ENCODE data around the gene CLASP1.
"Not testable (repeated sequence)": the region's sequence is repeated elsewhere in the genome, so short reads cannot be mapped to it uniquely, and the experiment has no call there.

Gene CLASP1

DNA sequence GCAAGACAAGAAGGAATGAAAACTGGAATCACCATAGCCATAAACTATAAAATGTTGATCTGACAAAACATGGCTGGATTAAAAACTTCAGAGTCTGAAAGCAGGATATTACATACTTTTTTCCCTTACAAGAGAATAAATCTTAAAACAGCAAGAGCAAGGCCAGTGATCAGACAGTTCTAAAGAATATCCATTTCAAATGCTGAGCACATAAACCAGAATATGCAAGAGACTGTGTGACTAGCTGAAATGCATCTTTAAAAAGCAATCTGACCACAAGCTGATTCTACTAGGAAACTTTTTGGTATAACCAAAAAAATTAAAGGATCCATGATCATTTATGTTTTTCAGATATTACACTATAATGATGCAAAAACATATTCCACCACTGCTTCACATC lies 239.3 kb downstream of the CLASP1 start:
- no peak for DNase-seq

DNA sequence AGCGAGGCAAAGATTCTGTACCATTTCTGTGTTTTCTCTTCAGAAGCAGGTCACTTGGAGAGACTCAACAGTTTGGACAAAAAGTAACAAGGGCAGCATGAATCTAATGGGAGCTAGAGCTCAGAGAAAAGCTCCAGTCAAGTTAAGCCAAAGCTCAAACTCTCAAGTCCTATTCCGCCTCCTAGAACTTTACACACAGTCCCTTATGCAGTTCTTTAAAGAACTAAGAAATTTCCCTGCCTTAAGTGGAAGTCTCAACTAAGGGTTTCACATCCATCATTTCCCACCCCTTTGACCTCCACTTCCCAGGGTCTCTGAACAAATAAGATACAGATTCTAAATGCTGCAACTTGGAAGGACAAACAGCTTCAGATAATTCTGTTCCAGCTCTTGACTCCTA lies 239.9 kb downstream of the CLASP1 start:
- DNase-seq: no peak

DNA sequence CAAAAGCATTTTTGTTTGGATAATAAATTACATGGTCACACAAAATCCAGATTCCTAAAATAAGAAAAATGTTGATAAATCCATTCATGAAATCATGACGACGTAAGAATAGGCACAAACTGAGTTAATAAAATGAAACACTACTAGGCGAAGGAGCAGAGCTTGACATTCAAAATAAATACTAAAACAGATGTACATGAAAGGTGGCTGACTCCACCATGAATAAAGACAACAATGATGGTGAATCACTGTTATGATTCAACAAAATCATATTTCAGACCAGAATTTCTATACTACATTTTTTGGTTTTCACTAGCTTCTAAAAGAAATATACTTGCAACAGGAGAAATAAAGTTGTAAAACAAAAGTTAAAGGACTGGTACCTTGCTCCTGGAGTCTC lies 240.6 kb downstream of the CLASP1 start:
- no peak for DNase-seq

DNA sequence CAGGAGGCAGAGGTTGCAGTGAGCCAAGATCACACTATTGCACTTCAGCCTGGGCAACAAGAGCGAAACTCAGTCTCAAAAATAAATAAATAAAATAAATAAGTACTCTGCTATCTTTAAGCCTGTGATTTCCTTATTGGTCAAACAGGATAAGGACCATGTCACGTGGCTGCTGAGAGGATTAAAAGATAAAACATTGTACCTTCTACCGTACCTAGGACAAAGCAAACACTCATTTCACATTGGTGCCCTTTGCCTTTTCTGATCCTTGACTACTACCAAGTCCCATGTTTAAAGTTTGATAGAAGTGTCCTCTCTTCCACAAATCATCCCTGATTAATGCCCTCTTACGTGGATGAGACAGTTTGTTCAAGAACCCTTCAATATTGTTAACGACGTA lies 244.0 kb downstream of the CLASP1 start:
- no peak for DNase-seq

DNA sequence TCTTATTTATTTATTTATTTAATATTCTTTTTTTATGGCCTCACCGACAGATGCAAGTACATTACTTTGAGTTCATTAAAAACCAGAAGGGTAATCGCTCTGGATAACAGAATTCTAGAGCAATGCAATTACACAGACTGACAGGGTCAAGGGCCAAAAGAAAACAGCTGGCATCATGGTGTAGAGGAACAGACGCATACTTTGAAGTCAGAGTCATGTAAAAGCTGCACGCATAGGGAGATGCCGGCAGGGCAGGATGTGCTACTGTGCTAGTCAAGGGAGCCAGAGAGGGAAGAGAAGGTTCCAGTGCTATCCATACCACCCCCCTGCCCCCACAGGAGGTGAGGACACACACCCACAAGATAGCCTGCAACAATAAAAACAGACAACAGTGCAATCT lies 249.1 kb downstream of the CLASP1 start:
- DNase-seq: no peak

DNA sequence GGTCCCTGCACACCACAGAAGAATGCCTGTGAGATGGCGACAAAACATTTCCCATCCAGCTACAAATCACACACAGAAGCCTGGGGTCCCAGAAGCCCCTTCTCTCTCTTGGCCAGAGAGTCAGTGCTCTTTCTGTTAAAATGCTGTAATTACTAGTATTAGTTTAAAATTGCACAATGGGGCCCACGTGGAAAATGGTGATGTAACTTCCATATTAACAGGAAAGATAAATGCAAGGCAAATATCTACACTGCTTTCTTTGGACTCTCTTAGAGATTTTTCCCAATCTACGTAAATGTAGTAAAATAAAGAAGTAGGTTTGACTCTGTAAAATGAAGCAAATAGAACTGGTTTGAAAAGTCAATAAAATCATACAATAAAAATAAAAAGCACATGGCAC lies 250.4 kb downstream of the CLASP1 start:
- no peak for DNase-seq

DNA sequence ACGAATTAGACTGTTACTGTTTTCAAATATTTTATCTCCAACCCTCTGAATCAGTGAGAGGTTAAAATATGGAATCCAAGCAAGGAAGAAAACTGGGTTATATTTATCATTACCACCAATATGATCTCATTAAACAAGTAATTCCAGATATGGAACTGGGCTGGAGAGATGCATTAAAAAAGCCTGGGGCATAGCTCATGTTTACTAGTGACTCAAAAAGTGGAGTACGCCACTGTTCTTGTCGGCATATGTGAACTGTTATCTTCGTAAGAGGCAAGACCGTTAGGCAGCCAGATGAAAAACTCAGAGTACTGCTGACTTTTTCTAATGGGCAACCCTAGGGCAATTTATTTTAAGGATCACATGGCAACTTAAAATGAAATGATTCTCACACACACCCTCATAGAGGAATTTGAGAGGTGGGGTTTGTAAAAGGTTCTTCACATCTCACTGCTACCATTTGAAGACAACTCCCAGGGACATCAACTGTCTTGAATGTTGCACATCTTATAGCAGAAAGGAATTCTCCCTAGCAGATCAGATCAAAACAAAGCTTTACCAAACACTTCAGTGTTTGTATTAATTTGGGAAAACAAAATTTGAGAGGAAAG lies 259.1 kb downstream of the CLASP1 start:
- DNase-seq: no peak

DNA sequence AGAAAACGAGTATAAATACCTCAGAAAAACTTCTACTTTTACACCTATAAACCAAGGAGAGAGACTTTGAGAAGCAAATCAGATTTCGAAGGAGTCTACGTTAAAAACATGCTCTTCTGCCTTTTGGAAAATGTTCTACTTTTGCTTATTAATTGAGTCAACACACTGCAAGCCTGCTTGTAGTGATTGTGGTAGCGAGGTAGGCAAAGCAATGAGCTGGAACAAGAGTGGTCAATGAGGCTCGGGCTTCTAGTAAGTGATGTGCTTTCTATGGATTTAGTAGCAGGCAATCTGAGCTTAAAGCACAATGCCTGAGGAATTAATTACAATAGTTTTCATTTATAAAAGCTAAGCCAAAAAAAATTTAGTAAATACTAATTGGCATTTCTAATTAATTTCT lies 260.9 kb downstream of the CLASP1 start:
- no peak for DNase-seq

DNA sequence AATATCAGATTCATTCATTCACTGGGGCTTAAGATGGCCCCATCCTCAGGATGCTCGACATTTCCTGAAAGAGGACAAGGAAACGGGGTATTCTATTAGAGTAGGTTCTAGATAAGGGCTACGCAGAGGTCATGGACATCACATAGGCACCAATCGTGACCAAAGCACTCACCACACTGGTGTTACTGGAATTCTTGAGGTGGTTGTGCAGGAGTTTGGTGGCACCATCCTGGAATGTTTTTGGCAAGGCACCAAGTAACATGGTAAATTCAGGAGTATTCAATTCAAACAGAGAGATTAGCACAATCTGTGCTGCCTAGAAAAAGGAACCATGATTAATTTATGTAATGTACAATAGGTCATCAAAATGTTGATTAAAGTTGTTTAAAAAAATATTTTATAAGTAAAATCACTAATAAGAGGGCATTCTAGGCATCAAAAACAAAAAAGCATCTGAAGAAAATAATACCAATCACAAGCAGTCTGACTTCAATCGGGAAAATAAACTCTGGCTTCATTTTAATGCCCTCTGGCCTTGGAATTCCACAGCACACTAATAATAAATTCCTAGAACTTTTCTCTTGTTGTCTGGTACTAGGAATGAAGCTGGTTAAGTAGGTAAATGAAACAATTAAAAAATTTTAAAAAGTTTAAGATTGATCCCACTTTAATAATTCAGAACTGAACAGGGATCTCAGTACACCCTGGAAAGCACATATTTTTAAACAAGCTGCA lies 261.5 kb downstream of the CLASP1 start:
- DNase-seq: no peak

DNA sequence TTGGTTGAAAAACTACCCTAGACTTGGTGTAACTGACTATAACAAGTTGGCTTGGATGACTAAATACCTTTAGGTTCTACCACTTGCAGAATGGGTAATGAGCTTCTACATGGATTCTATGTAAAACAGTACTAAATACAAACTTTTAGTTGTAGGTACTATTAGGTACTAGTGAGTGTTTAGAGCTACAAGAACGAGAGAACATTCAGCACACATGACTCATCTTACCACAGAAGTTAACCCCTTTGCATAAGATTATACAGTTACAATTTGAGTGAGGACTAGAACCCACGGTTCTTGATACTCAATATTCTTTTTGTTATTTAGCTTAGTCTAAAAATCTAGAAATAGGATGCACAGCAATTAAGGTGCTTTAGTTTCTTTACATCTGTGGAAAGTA lies 262.6 kb downstream of the CLASP1 start:
- no peak for DNase-seq

DNA sequence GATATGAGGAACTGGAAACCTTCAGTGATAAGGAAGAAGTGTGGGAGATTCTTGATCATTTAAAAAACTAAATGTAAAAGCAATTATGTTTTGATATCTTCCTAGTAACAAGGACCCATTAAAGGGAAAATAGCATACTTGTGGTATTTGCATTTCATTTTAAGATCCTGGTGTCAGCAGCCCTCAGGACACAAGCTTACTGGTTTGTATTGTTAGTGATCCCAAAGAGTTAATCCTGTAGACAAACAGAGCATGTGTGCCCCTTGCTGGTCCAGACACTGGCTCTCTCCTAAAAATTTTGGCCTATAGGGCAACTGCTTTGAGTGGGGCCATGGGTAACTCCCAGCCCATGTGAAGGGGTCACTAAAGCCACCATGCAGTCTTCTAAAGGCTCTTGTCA lies 263.2 kb downstream of the CLASP1 start:
- DNase-seq: no peak

DNA sequence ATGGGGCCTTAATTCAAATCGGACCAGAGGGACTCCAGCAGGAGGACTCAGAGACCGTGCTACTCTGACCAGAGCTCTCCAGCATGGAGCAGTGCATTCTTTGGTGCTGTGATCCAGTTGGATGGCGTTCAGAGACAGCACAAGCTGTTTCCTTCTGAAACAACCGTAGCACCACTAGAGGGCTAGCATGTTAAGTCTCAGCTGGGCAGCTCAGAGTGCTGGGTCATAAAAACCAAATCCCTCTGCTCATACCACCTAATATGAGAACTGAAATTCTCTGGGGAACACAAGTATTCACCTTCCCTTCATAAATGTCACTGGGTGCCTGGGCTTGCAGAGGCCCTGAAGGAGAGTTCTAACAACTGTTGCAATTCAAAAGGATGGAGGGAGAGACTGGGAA lies 266.5 kb downstream of the CLASP1 start:
- DNase-seq: no peak

DNA sequence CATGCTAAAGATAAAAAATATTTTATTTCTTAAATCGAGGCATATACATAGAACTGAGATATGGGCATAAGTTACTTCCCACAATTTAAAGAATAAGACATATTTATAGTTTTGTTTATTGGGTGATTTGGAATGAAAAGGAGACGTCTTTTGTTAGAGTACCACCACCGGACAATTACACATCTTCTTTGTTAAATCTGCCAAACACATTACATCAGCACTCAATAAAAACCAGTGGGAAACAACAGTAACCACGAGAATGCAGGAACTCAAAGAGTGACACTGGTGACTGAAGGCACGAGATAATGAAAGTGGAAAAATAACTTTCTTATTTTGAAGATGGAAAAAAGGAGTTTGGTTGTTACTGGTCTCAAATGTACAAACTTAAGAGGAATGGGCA lies 271.6 kb downstream of the CLASP1 start:
- DNase-seq: no peak

DNA sequence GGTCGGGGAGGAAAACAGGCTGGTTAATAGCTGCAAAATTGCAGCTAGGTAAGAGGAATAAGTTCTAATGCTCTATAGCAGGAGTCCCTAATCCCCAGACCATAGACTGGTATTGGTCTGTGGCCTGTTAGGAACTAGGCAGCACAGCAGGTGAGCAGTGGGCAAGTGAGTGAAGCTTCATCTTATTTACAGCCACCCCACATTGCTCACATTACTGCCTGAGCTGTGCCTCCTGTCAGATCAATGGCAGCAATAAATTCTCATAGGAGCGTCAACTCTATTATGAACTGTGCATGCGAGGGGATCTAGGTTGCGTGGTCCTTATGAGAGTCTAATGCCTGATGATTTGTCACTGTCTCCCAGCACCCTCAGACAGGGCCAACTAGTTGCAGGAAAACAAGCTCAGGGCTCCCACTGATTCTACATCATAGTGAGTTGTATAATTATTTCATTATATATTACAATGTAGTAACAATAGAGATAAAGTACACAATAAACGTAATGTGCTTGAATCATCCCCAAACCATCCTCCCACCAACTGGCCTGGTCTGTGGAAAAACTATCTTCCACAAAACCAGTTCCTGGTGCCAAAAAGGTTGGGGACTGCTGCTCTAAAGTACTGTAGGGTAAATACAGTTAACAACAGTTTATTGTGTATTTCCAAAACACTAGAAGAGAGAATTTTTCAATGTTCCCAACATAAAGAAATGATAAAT lies 272.6 kb downstream of the CLASP1 start:
- DNase-seq: no peak

DNA sequence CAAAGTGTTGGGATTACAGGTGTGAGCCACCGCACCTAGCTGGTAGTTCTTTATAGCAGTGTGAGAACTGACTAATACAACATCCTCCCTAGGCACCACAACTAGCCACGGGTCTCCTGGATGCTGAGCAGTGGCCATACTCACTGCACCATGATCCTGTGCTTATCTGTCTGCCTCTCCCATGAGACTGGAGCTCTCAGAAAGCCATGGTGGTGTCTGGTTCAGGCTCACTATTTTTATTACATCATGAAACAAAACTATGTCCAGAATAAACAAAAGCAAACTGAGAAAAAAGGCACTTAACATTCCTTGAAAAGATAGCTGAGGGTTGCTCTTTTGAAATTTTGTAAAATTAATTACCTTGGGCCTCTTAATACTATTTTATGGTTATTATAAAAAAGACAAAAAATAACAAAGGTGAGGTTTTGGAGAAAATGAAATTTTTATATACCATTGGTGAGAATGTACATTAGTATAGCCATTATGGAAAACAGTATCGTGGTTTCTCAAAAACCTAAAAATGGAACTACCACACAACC lies 273.6 kb downstream of the CLASP1 start:
- DNase-seq: no peak

DNA sequence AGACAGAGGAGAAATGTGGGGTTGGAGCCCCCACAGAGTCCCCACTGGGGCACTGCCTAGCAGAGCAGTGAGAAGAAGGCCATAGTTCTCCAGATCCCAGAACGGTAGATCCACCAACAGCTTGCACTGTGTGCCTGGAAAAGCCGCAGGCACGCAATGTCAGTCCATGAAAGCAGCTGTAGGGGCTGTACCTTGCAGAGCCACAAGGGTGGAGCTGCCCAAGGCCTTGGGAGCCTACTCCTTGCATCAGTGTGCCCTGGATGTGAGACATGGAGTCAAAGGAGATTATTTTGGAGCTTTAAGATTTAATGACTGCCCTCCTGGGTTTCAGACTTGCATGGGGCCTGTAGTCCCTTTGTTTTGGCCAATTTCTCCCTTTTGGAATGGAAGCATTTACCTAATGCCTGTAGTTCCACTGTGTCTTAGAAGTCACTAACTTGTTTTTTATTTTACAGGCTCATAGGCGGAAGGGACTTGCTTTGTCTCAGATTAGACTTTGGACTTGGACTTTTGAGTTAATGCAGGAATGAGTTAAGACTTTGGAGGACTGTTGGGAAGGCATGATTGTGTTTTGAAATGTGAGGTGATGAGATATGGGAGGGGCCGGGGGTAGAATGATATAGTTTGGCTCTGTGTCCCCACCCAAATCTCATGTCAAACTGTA lies 274.7 kb downstream of the CLASP1 start:
- DNase-seq: not testable (repeated sequence)

DNA sequence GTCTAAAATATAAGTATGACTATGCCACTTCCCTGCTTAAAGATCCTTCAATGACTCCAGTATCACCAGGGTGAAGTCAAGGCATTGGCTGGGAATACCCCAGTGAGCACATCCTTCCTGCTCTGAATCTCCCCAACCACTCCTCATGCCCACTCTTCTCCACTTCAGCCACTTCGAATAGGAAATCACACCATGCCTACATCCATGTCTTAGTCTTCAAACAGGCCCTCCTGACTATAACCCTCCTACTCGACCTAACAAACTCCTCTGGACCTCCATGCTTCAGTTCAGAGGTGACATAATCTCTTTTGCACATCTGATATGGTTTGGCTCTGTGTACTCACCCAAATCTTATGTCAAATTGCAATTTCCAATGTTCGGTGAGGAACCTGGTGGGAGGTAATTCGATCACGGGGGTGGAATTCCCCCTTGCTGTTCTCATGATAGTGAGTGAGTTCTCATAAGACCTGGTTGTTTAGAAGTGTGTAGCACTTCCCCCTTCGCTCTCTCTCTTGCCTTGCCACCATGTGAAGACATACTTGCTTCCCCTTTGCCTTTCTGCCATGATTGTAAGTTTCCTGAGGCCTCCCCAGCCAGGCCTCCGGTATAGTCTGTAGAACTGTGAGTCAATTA lies 276.4 kb downstream of the CLASP1 start:
- no peak for DNase-seq

DNA sequence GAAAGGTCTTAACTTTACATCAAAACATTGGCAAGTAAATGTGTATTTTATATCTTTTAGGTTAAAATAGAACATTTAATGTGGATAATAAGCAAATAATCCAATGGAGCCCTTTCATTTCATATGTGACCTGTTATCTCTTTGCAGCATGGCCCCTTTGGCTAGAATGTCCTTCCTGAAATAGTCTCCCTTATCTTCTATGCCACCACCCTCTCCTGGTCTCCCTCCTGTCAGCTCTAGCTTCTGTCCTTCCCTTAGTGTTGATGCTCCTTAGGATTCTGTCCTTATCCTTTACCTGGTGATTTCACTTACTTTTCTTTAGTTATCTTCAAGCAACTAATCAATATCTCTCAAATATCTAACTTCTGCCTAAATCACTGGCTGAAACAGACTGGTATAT lies 277.2 kb downstream of the CLASP1 start:
- no peak for DNase-seq

DNA sequence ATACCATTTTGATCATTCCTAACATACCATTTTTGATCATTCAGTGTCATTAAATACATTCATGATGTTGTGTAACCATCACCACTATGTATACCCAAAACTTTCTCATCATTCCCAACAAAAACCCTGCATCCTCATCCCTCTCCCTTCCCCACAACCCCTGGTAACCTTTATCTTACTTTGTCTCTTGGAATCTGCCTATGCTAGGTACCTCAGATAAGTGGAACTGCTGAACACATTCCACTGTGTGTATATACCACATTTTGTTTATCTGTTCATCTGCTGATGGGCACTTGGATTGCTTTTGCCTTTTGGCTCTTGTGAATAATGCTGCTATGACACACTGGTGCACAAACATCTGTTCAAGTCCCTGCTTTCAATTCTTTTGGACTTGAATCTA lies 280.4 kb downstream of the CLASP1 start:
- no peak for DNase-seq

DNA sequence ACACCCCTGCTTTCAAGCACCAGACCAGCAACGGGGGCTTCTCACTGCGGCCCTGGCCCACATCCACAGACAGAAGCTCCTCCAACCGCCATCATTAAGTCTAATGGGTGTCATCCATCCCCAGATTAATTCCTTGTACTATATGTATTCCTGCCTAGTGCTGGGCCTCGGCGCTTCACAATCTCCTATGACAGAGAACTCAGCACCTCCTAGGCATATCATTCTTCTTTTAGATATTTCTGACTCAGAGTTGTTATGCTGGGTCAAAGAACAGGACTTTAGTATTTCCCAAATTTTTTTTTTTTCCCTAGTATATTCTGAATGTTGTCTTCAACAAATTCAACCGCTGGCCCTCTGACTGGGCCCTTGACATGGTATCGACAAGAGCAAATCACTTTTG lies 281.1 kb downstream of the CLASP1 start:
- DNase-seq: no peak

DNA sequence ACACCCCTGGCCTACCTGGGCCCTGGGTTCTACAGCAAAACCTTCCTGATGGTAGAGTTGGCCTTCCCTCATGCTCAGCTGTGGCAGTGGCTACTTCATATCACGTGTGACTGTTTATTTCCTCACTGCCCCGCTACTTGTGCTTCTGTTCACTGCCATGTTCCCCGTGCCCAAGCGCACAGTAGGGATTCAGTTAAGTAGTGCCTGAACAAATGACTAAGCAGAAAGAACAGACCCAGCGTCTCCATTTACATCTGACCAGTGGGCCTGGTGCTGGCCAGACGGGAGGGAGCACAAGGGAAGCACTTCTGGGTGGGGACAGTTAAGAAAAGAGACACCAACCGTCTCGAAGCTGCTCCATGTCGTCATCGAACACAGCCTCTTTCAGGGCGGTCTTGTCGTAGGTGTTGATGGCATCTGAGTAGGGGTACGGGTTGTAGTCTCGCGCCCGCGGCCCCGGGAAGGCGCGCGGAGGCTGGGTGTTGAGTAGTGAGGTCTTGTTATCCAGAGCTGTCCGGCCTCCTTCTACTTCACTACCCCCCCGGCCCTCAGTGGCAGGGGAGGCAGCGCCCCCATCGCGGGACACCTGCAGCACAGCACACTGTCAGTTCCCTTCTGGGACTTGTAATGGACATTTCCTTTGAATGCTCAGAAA lies 281.9 kb downstream of the CLASP1 start:
- DNase-seq: no peak

DNA sequence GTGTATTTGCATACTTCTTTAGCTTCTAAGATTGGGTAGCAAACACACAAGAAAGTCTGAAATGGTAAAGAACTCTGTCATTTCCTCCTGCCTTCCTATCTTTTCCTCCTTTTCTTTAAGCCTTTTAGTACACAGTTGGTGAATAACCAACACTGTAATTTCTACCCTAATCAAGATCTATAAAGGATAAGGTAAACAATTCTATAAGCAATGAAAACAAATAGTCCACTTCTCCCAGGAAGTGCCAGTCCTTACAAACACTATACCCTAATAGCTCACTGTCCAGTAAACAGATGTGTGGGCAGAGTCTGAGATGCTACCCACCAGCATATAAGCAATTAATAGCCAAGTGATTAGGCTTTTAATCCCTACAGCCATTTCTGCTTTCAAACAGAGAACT lies 283.2 kb downstream of the CLASP1 start:
- no peak for DNase-seq
